Astrocyte (in vitro differentiated cells and primary cell): ENCODE data around the gene BRD7. TPM values are rescaled to one million over a fixed set of nuclear protein-coding genes. Genes with fewer than 3 reads are reported as not detected.

Experiments
- DNase-seq: peaks from one replicate; pipeline ENCODE4 v3.0.0-alpha.2; 2010; ENCODE audit warnings: low read depth
- FAIRE-seq: peaks from 2 replicates; lab custom pipeline; 2011; peaks lifted over from hg19 to GRCh38; lab: Jason Lieb, UNC
- H2AFZ ChIP-seq: 2 replicates; pipeline ENCODE4 v1.6.0; 2012; ENCODE audit warnings: low read depth, low read length, inconsistent platforms
- H3K27ac ChIP-seq: 2 replicates; pipeline ENCODE4 v1.5.1; 2011; ENCODE audit warnings: low read depth, low read length, inconsistent platforms
- H3K27me3 ChIP-seq: 2 replicates; pipeline ENCODE4 v1.6.0; 2011; ENCODE audit warnings: low read length, inconsistent platforms; ENCODE audit not compliant: insufficient read depth
- H3K36me3 ChIP-seq: 2 replicates; pipeline ENCODE4 v1.5.1; 2011; ENCODE audit warnings: low read length, inconsistent platforms; ENCODE audit not compliant: insufficient read depth
- H3K4me1 ChIP-seq: 2 replicates; pipeline ENCODE4 v1.5.1; 2011; ENCODE audit warnings: low read length, inconsistent platforms; ENCODE audit not compliant: insufficient read depth
- H3K4me2 ChIP-seq: 2 replicates; pipeline ENCODE4 v1.6.0; 2012; ENCODE audit warnings: low read length, inconsistent platforms
- H3K4me3 ChIP-seq: 2 replicates; pipeline ENCODE4 v1.5.1; 2011; ENCODE audit warnings: low read depth, mild to moderate bottlenecking, low read length, inconsistent platforms; ENCODE audit not compliant: insufficient read depth
- H3K79me2 ChIP-seq: 2 replicates; pipeline ENCODE4 v1.6.0; 2012; ENCODE audit warnings: mild to moderate bottlenecking, low read length, inconsistent platforms; ENCODE audit not compliant: insufficient read depth
- H3K9ac ChIP-seq: 2 replicates; pipeline ENCODE4 v1.6.0; 2012; ENCODE audit warnings: mild to moderate bottlenecking, low read length, inconsistent platforms
- H3K9me3 ChIP-seq: 2 replicates; pipeline ENCODE4 v1.5.1; 2012; ENCODE audit warnings: low read depth, mild to moderate bottlenecking, low read length, inconsistent platforms; ENCODE audit not compliant: insufficient read depth
- H4K20me1 ChIP-seq: 2 replicates; pipeline ENCODE4 v1.6.0; 2012; ENCODE audit warnings: low read length, inconsistent platforms; ENCODE audit not compliant: insufficient read depth
- H3K27ac Mint-ChIP-seq: one replicate; pipeline ENCODE4 v1.8.0; 2021; ENCODE audit warnings: mild to moderate bottlenecking, mixed read lengths; ENCODE audit not compliant: unreplicated experiment
- H3K27me3 Mint-ChIP-seq: one replicate; pipeline ENCODE4 v1.8.0; 2021; ENCODE audit warnings: low read depth, mixed read lengths; ENCODE audit not compliant: unreplicated experiment
- H3K36me3 Mint-ChIP-seq: one replicate; pipeline ENCODE4 v1.8.0; 2021; ENCODE audit warnings: low read depth, mixed read lengths; ENCODE audit not compliant: unreplicated experiment
- H3K4me1 Mint-ChIP-seq: one replicate; pipeline ENCODE4 v1.8.0; 2021; ENCODE audit warnings: low read depth, mixed read lengths; ENCODE audit not compliant: unreplicated experiment
- H3K4me3 Mint-ChIP-seq: one replicate; pipeline ENCODE4 v1.8.0; 2021; ENCODE audit warnings: mild to moderate bottlenecking, moderate library complexity, mixed read lengths; ENCODE audit not compliant: unreplicated experiment
- H3K9me3 Mint-ChIP-seq: one replicate; pipeline ENCODE4 v1.8.0; 2021; ENCODE audit warnings: mild to moderate bottlenecking, mixed read lengths; ENCODE audit not compliant: unreplicated experiment
- EZH2 ChIP-seq: IDR thresholded peaks from 2 replicates; pipeline ENCODE4 v1.6.1; 2012; ENCODE audit warnings: mild to moderate bottlenecking, low read length, inconsistent platforms; ENCODE audit not compliant: insufficient read depth
- total RNA-seq: library from RNA; stranded (reverse); gene quantifications from 2 replicates; pipeline ENCODE4 v1.2.1, GENCODE V29; 2021
- TF ChIP-seq, protein P1 (sequence below): IDR thresholded peaks from 2 replicates; pipeline ENCODE4 v1.5.1; 2011; ENCODE audit warnings: low read depth, mild to moderate bottlenecking, inconsistent platforms, low read length, moderate library complexity; ENCODE audit not compliant: insufficient read depth

The BRD7 gene
- total RNA-seq, 1 donor from 2014 or later = 58.5 TPM

DNA sequence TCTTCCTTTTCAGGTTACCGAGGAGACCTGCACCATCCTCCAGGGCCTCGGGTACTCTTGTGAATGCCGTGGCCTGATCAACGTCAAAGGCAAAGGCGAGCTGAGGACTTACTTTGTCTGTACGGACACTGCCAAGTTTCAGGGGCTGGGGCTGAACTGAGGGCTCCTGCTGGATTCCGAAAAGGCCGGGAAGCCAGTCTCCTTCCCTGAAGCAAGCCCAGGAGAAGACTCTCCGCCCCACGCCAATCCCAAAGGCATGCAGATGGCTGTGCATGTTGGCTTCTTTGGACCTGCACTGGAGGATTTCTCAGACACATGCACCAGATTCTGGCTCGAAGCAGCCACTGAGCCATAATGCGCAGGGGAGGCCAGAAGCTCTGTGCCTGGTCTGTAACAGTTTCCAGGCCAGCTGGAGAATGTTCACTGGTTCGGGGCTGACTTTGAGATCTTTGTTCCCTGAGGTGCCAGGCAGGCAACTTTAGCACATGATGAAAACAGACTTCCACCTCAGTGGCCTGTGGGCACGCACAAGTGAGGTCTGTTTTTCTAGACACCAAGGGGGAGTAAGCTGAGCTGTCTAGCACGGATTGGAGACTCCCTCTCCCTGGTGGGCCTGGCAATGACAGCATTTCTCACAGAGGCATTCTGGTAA lies 53.3 kb downstream of the BRD7 start:
- Mint-ChIP-seq H3K36me3 (peaks cover 11% of the 10 kb centered on the region), H3K27me3 (no peaks in the 10 kb centered on the region), H3K9me3 (no peaks in the 10 kb centered on the region), H3K27ac (peak overlapping the region; percentile 77), H3K4me3 (no peak overlapping the region), H3K4me1 (peaks cover 31% of the 10 kb centered on the region)
- no peaks in the 10 kb centered on the region for H3K79me2 ChIP-seq
- H4K20me1 ChIP-seq = peaks cover 9% of the 10 kb centered on the region
- FAIRE-seq (no peak), DNase-seq (no peak)
- H3K27ac ChIP-seq = no peak overlapping the region
- no peak overlapping the region for H3K9ac ChIP-seq
- no peak overlapping the region for H3K4me2 ChIP-seq
- TF ChIP-seq EZH2 = no peak
- TF ChIP-seq, protein P1, sequence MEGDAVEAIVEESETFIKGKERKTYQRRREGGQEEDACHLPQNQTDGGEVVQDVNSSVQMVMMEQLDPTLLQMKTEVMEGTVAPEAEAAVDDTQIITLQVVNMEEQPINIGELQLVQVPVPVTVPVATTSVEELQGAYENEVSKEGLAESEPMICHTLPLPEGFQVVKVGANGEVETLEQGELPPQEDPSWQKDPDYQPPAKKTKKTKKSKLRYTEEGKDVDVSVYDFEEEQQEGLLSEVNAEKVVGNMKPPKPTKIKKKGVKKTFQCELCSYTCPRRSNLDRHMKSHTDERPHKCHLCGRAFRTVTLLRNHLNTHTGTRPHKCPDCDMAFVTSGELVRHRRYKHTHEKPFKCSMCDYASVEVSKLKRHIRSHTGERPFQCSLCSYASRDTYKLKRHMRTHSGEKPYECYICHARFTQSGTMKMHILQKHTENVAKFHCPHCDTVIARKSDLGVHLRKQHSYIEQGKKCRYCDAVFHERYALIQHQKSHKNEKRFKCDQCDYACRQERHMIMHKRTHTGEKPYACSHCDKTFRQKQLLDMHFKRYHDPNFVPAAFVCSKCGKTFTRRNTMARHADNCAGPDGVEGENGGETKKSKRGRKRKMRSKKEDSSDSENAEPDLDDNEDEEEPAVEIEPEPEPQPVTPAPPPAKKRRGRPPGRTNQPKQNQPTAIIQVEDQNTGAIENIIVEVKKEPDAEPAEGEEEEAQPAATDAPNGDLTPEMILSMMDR = no peak
- no peak overlapping the region for H2AFZ ChIP-seq
- peaks cover 46% of the 10 kb centered on the region for H3K36me3 ChIP-seq
- no peaks in the 10 kb centered on the region for H3K27me3 ChIP-seq
- no peaks in the 10 kb centered on the region for H3K9me3 ChIP-seq
- H3K4me1 ChIP-seq = peaks cover 16% of the 10 kb centered on the region
- H3K4me3 ChIP-seq = no peak overlapping the region

DNA sequence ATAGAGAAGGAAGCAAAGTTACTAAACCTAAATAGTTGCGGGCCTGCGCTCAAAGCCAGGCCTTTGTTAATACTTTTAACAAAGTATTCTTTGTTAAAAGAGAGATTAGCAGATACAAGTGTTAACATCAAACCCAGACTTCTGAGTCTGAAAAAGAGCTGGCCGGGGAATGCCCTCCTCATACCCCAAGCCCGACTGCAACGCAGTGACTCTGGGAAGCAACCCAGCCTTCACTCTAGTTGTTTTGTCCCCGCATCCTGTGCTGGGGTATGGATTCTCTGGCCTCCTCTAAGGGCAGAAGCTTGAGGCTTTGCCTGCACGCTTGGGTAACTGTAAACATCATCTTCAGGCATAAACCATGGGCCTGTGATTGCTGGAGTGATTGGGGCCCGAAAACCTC lies 54.1 kb downstream of the BRD7 start:
- peaks cover 37% of the 10 kb centered on the region for H3K4me1 Mint-ChIP-seq
- Histone ChIP-seq H3K9me3 (no peaks in the 10 kb centered on the region), H4K20me1 (peaks cover 9% of the 10 kb centered on the region), H3K4me1 (peaks cover 16% of the 10 kb centered on the region), H3K27me3 (no peaks in the 10 kb centered on the region), H3K4me2 (no peak overlapping the region), H3K79me2 (no peaks in the 10 kb centered on the region), H3K27ac (no peak overlapping the region), H3K4me3 (no peak overlapping the region), H2AFZ (no peak overlapping the region), H3K9ac (no peak overlapping the region), H3K36me3 (peaks cover 38% of the 10 kb centered on the region)
- no peaks in the 10 kb centered on the region for H3K27me3 Mint-ChIP-seq
- FAIRE-seq (no peak), DNase-seq (no peak)
- no peak overlapping the region for H3K27ac Mint-ChIP-seq
- H3K9me3 Mint-ChIP-seq = no peaks in the 10 kb centered on the region
- TF ChIP-seq, protein P1 = no peak
- TF ChIP-seq EZH2 = no peak
- no peak overlapping the region for H3K4me3 Mint-ChIP-seq
- H3K36me3 Mint-ChIP-seq = peaks cover 15% of the 10 kb centered on the region
